AG04449 (cell line): ENCODE data around the gene SMIM43.

Source experiments
- CTCF ChIA-PET: fragments of 350-600 bp; formaldehyde crosslinking; extraction: SDS; loops from one replicate; lab custom pipeline; 2021; ENCODE audit warnings: antibody characterized with exemption; lab: Yijun Ruan, JAX
- POLR2A ChIA-PET: fragments of 400-600, 350-600 bp; formaldehyde crosslinking; extraction: SDS; loops from one replicate; lab custom pipeline; 2020; ENCODE audit warnings: antibody characterized with exemption, inconsistent platforms; lab: Yijun Ruan, JAX
- DNase-seq: peaks from one replicate; pipeline ENCODE4 v3.0.0-alpha.2; 2010; ENCODE audit warnings: low read depth, low spot score
- H3K4me3 ChIP-seq: 2 replicates; pipeline ENCODE4 v1.5.1; 2011; ENCODE audit warnings: low read depth, mild to moderate bottlenecking, control low read depth, low read length
- CTCF ChIP-seq: IDR thresholded peaks from one replicate; pipeline ENCODE4 v1.5.1; 2011; ENCODE audit warnings: mild to moderate bottlenecking, moderate library complexity, low read length, control low read depth, inconsistent platforms; ENCODE audit not compliant: insufficient read depth; ENCODE audit errors: missing control alignments

The SMIM43 gene

GRCh38 chr4:121785479-121785878 is 20.5 kb upstream of the SMIM43 start:
- no peak overlapping the region for H3K4me3 ChIP-seq
- TF ChIP-seq CTCF, result no peak
- ChIA-PET POLR2A (no interaction called here), CTCF (interaction anchor here (1.1 to 1.8 kb wide), 3 partner anchors 28 to 48 kb away, joined by 3 to 6 read pairs (median 4); no protein-coding TSS in a partner anchor)
- no peak for DNase-seq

GRCh38 chr4:121784975-121785374 is 20.0 kb upstream of the SMIM43 start:
- DNase-seq, result peak; percentile 98
- POLR2A ChIA-PET, result no interaction called here
- CTCF ChIA-PET, result interaction anchor here (1.5 kb wide), 1 partner anchor 46 kb away, joined by 4 read pairs; no protein-coding TSS in a partner anchor
- no peak overlapping the region for H3K4me3 ChIP-seq
- no peak for TF ChIP-seq CTCF

GRCh38 chr4:121784401-121784800 is 19.4 kb upstream of the SMIM43 start:
- TF ChIP-seq CTCF, result no peak
- no peak overlapping the region for H3K4me3 ChIP-seq
- ChIA-PET CTCF (interaction anchor here (0.8 kb wide), 1 partner anchor 12 kb away, joined by 3 read pairs; no protein-coding TSS in a partner anchor), POLR2A (no interaction called here)
- no peak for DNase-seq

- ChIA-PET CTCF (no interaction called here), POLR2A (no interaction called here)
- no peak overlapping the region for H3K4me3 ChIP-seq
- no peak for TF ChIP-seq CTCF
- no peak for DNase-seq
Observed at GRCh38 chr4:121783210-121783609, 18.2 kb upstream of the SMIM43 start.

GRCh38 chr4:121778991-121779628 is 14.1 kb upstream of the SMIM43 start:
- no peak overlapping the region for H3K4me3 ChIP-seq
- POLR2A ChIA-PET, result no interaction called here
- no peak for TF ChIP-seq CTCF
- DNase-seq, result no peak
- CTCF ChIA-PET, result interaction anchor here (1.0 to 2.0 kb wide), 3 partner anchors 14 to 44 kb away, joined by 3 to 9 read pairs (median 4); partner anchors contain the start of gene SMIM43

GRCh38 chr4:121777625-121778024 is 12.7 kb upstream of the SMIM43 start:
- H3K4me3 ChIP-seq, result no peak overlapping the region
- POLR2A ChIA-PET, result no interaction called here
- CTCF ChIA-PET, result interaction anchor here (2.0 kb wide), 1 partner anchor 13 kb away, joined by 9 read pairs; the partner anchor contains the start of gene SMIM43
- no peak for DNase-seq
- TF ChIP-seq CTCF, result no peak
